NCI-H526 treated with DMSO at 0.1 percent for 48 hours (cell line): ENCODE measurements around the gene C19orf38.

ENCODE experiments used
- DNase-seq: peaks from one replicate; lab custom pipeline; 2025; lab: John Stamatoyannopoulos, UW

C19orf38 gene, protein sequence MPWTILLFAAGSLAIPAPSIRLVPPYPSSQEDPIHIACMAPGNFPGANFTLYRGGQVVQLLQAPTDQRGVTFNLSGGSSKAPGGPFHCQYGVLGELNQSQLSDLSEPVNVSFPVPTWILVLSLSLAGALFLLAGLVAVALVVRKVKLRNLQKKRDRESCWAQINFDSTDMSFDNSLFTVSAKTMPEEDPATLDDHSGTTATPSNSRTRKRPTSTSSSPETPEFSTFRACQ

DNA sequence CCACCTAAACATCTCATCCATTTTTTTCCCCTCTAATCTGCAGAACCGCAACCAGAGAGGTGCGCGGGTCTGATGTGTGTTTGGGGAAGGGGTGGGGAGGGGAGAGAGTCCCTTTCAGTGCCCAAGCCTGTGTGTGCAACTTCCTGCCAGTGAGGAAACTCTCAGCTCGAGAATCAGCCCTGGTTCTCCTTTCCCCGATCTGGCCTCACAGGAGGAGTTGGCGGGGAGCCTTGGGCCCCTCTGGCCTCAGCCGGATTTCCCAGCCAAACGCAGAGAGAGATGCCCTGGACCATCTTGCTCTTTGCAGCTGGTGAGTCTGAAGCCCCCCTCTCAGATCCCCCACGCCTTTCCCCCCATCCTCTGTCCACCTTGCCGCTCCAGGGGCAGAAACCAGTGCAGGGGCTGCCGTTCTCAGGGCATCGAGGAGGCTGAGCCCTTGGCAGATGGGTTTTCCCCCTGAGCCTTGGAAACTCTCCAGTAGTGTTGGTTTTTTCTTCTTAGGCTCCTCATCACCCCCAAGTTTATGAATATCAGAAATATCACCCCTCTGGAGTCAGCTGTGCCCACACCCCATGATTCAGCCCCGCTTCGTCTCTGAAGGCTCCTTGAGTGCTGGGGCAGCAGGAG is at the start of gene C19orf38:
C19orf38 (plus strand) TSS at position 186 of the 627 bp plus-strand sequence; CDS start at position 280, 94 bp downstream.
- DNase-seq, result no peak

DNA sequence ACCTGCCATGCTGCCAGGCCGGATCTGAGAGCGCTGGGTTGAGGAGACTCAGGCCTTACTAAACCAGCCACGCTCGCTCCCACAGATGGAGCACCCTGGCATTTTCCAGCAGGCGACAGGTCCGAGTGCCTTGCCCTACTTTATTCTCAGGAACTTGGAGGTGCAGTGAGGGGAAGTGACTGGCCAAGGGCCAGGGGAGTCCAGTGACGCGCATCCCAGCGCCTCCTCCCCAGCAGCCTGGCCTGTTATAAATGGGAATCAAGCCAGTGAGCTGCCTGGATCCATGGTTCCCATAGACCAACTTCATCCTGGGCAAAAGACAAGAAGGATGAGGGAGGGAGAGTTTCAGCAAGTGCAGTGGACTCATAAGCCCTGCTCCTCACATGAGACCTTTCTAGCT is 47.7 kb upstream of the C19orf38 start:
- no peak for DNase-seq

DNA sequence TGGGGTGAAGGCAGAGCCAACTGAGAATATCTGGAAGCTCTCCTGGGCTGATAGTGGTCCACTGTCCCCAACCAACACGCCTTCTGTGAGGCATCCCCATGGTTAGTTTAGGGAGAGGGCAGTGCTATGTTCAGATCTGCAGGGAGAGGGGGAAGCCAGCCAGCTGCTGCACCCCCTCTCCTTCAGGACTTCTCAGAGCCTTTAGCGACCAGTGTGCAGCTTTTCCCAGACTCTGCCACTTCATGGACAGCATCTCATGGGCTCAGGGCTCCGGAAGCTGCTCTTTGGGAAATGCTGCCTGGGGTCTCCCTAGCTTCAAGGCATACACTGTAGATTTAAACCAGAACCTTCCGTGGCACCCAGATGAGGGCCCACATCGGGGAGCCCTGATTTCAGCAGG is 45.7 kb upstream of the C19orf38 start:
- no peak for DNase-seq

DNA sequence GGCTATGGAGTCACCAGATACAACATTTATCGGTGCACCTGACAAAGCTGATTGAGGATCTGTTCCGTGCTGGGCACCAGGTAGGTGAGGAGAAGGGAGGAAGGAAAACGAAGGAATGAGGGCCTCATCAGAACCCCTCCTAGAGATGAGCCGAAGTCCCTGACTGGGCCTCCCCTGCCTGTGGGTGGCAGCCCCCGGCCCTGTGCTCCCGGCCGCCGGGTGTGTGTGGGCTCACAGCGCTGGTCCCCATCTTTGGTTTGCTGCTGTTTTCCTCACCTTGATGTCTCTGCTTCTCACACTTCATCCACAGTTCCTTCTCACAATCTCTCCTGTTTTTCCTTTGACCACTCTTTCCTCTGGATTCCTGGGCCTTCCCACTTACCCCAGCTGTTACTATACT is 45.0 kb upstream of the C19orf38 start:
- no peak for DNase-seq

DNA sequence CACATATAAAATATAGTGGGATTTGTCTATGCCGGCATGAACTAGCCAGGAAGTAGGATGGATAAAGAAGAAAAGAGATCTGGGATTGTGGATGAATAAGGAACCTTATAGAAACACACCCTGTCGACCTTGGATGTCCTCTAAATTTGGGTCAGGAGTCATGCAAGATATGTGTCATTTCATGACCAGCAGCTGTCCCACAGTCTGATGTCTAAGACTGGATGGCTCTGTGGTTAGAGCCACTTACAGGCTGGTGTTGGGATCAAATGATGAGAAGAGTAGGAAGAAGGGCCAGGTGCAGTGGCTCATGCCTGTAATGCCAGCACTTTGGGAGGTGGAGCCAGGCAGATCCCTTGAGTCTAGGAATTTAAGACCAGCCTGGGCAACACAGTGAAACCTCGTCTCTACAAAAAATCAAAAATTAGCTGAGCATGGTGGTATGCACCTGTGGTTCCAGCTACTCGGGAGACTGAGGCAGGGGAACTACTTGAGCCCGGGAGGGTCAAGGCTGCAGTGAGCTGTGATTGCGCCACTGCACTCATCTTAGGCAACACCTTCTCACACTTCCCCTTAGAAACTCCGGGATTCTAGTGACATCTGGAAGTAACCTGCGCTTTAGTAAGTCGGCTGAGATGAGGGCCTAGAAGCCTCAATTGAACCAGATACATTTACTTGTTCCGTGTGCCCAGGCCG is 43.0 kb upstream of the C19orf38 start:
- no peak for DNase-seq

DNA sequence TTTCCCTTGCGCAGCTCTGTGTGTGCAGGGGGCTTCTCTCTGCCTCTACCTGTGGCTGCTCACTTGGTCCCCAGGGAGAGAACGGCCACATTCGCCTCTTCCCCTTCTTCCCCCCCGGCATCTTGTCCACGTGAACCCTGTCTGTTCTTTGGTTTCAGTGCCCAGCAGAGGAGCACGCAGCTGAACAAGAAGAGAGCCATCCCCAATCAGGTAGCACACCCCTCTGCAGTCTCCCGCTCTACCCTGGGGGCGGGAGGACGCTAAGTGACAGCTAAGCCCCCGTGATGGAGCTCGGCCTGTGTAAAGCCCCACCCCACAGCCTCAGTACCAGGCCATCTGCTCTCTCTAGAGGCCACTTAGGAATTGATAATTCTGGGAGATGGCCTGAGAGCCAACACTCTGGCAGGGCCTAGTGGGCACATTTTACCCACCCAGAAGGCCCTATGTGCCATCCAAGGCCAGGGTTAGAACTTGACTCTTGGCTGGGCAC is 42.4 kb upstream of the C19orf38 start:
- DNase-seq, result no peak

DNA sequence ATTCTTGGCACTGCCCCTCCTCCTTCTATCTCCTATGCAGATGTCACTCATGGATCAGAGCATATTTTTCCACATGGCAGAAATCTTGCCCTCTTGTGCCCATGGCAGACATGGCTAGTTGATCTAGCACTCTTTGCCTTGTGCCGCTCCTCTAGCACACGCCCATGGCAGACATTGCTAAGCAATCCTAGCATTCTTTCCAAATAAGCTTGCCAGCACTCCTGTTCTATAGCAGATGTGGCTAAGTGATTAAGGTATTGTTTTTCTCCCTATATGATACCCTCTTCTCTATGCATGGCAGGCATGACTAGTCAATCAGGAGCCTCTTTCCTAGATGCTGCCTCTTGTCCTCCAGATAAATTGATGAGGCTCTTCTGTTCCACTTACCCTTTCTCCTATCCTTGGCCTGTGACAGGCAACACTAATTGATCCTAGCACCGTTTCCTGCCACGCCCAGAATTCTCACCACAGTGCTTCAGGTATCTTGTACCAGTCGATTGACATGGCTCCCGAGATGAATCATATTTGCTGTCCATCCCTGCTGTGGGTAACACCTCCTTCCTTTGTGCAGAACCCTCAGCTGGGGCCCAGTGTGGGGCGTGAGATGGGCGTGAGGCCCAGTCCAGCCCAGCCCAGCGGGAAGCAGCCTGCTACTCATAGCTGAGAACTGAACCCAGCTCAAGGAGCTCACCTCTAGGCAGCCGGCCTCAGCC is 39.1 kb upstream of the C19orf38 start:
- no peak for DNase-seq

DNA sequence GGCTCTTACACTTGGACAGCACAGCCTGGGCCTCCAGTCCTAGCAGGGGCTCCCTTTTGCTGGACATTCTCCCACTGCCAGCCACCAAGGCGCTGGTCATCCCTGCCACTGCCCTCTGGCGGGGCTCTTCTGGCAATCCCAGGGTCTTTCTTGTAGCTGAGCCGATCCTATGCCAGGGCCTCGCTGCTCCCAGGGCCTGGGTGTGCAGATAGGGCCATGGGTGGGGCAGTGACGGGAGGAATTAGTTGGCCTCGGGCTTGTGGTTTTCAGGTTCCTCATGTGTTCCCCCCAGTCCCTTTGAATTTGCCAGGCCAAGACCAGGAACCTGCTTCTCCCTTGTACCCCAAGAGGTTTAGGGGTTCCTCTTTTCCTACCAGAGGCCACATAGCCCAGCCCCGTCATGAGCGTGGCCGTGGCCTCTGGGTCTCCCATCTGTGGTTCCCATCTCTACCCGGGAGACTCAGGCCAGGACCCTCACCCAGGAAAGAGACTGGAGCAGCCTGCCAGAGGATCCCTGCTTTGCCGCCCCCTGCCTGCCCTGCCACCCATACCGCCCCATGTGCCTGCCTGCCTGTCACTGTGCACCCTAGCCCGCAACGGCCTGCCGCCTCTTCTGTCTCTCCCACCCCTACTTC is 38.4 kb upstream of the C19orf38 start:
- DNase-seq, result no peak

DNA sequence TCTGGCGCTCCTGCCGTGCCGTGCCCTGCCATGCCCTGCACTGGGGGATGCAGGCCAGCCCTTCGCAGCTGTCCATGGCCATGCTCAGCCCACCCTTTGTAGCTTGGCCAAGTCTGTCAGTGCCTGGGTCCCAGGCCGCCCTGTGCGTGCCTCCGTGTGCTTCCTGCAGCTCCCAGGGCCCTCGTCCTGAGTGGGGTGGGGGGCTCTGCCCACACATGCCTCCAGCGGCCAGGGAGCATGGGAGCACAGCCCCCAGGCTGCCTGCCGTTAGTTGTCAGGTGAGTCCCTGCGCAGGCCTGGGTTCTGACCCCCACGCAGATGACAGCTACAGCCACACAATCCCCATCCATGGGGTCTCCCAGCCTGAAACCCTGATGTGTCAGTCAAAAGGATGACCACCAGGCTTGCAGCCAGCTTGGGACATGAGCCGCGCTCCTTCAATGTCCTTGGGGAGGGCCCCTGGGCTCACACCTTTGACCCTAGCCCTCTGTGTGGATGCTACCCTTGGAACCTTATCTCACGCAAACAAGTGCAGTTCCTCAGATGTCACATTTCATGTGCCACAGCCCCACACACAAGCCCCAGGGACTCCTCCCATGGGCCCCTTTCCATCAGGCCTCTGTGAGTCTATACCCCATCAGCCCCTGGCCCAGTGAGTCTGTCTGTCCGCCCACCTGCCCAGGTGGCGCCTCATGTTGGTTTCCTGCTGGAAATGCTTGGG is 36.7 kb upstream of the C19orf38 start:
- no peak for DNase-seq

DNA sequence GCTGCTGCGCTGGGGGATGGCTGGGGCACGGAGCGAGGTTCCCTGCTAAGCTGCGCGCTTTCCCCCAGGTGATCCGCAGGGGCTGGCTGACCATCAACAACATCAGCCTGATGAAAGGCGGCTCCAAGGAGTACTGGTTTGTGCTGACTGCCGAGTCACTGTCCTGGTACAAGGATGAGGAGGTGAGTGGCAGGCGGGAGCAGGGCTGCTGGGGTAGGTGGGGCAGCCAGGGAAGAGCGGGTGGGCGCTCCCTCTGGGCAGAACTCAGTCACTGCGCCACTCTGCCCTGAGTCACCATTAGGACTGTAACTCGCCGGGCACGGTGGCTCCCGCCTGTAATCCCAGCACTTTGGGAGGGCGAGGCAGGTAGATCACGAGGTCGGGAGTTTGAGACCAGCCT is 36.0 kb upstream of the C19orf38 start:
- DNase-seq, result no peak

DNA sequence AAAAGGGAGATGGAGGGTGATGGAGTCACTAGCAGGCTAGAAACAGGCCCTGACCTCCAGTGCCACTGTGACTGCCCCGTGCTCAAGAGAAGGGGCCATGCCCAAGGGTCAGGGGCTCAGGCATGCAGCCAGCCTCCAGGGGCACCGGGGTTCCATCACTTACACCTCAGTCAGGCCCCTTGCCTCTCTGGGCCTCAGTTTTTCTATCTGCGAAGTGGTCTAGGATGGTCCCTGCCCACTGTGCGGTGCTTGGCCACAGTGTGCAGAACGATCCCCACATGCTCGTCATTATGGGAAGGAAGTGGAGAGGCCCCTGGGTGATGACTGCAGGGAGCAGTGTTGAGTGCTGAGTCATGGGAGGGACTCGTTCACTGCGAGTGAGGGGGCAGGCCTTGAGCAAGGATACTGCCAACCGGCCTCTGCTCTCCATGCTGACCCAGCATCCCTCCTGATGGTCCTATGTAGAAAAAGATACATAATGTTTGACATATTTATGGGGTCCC is 35.3 kb upstream of the C19orf38 start:
- no peak for DNase-seq

DNA sequence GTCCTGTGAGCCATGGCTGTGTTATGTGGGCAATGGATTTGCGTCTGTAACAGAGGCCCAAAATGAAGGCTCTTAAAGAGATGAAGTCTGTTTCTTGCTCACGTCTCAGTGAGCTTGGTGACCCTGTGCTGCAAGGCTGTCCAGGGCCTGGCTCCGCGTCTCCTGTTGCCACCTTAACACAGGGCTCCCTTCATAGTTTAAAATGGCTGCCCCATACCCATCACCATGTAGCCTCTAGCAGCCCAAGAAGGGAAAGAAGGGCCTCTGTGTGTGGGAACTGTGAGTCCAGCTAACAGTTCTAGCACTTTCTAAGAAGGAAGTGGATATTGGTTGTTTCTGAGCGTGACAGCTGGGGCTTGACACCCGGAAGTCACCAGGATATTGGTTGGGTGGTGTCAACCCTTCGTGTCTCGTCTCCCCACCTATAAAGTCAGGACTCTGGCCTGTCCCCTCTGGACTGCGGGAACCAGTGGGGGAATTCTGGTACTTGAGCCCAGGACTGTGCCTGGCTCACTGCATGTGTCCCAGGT is 33.1 kb upstream of the C19orf38 start:
- no peak for DNase-seq

DNA sequence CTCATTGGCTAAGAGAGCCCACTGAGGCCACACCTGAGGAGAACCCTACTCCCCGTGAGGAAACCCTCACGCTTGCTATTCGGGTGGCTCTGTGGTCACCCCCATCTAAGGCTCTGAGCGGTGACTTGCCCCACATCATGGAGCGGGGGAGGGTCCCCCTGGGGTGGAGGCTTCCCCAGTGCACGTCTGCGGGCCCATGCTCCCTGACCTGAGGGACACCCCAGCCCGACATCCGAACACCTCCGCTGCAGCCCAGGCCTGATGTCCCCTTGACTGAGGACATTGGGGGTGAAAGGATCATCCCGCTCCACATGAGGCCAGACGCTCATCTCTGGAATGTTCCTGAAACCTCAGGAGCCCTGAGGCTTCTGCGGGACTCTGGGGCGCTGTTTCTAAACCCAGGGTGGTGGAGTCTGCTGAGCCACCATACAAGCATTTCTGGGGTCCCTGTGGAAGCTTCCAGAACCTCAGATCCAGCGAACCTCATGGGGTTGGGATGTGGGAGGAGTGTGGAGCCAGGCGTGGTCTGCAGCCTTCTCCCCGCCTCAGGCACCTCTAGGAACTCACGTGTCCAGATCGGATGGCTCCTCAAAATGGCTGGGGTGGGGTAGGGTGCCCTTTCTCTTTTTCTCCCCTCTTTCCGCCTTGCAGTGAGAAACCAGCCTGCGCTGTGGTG is 32.1 kb upstream of the C19orf38 start:
- DNase-seq, result no peak

DNA sequence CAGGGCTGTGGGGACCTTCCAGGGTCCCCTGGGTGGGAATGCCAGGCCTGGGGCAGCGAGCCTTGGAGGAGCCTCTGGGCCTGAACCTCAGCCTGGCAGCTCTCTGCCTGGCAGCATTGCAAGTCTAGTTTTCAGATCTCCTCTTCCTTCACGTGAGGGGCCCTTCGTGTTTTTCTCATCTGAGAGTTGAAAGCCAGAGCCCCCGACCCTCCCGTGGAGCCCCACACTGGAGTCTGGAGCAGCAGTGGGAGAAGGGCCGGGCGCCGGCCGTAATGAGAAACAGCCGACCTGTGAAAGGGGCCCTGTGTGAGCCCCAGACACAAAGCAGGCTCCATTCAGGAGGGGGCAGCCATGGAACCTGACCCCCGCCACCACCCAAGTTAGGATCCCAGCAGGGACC is 31.5 kb upstream of the C19orf38 start:
- no peak for DNase-seq

DNA sequence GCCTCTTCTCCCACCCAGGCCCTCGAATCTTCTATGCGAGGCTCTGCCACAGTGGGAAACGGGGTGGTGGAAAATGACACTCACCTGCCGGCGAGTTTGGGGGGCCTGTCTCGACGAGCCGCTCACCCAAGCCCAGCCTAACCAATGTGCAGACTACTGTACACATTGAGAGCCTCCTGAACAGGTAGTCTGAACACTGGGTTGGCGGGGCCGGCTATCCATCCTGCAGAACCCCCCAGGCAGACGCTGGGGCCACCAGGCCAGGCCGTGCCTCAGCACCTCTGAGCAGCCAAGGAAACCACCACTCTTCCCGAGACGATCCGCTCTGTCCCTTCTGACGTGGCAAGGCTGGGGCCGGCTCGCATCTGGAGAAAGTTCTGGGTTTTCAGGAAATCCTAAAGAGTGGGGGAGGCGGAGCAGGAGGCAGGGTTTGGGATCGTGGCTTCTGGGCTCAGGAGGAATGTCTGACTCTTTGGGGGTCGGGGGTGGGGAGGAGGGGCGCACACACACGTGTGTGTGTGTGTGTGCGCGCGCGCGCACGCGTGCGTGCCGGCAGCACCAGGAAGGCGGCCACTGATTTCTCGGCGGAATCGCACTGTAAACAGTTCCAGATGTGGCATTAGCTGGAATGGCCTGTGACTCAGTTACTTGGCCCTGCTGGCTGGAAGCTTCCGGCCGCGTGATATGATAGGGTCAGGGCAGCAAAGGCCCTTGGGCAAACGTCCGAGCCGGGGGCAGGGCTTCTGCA is 30.8 kb upstream of the C19orf38 start:
- DNase-seq, result no peak

DNA sequence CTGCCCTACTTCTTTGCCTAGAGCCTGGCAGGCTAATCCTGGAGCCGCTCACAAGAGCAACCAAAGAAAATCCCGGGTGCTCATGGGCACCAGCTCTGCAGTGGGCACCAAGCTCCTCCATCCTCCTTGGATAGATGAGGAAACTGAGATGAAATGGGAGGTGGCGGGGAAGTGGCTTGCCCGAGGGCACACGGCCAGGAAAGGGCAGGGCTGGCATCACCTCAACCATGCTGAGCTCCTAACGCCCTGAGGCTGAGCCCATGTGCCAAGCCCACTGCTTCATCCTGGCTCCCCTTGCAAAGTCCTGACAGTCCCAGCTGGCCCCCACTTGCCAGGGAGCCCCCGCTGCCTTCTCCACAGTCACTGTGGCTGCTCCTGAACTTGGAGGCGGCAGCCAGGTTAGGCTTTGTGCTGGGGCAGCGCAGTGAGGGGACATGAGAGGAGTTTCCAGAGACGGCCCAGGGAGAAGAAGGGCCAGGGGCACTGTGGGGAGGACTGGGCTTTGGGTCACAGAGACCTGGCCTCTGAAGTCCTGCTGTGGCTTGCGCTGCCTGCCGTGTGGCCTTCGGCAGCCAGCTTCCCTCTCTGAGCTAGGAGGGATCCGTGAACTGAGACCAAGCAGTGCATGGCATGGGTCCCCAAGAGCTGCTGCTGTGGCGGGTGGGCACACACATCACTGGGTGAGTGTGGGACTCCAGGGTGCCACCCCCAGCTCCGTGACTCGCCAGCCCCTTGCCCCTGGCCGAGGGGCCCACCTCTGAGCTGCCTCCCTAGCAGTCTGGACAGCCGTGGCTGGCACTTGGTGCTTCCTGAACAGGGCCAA is 29.7 kb upstream of the C19orf38 start:
- DNase-seq, result no peak

DNA sequence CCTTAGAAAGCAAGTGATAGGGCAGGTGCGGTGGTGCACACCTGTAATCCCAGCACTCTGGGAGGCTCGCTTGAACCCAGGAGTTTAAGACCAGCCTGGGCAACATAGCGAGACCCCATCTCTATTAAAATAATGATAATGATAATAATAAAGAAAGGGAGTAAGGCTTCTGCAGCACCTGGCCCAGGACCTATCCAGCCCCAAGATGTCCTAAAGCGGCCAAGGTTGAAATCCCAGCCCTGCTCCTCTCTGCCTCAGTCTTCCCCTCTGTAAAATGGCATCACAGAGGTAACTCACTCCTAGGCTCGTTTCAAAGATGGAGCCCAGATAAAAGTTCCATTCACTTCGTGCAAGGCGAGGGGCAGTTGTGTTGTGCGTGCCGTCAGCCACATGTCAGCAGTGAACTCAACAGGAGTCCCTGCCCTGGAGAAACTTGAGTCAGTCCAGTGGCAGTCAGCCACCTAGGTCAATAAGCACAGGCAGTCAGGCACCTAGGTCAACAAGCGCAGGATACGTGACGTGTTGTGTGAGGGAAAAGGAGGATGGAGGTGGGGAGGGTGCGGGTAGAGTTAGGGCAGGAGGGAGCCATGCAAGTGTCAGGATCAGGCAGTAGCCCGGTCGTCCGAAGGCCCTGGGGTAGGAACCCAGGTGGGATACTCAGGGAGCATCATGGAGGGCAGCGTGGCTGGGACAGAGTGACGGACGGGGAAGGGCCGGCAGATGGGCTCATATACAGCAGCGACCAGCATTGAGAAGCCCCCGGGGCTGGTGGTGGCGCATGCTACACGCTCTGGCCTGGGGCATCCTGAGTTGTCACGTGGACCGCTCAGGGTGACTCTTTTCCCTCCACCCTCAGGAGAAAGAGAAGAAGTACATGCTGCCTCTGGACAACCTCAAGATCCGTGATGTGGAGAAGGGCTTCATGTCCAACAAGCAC is 28.8 kb upstream of the C19orf38 start:
- no peak for DNase-seq

DNA sequence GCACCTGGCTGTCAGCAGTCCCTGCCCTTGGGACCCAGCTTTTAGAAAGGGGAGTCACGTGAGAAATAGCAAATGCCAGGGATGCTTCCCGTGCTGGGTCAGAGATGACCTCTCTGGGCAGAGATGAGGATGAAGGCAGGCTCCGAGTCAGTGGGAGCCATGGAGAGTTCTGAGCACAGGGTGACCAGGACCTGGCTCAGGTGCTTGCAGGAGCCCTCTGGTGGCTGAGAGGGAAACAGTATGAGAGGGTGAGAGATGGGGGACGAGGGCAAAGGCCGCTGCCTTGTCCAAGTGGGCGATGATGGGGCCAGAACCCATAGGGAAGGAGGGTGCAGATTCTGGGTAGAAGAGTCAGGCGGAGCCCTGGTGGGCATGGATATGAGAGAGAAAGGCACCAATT is 28.0 kb upstream of the C19orf38 start:
- no peak for DNase-seq
